ENCODE measurements around the gene METTL18.

DNA sequence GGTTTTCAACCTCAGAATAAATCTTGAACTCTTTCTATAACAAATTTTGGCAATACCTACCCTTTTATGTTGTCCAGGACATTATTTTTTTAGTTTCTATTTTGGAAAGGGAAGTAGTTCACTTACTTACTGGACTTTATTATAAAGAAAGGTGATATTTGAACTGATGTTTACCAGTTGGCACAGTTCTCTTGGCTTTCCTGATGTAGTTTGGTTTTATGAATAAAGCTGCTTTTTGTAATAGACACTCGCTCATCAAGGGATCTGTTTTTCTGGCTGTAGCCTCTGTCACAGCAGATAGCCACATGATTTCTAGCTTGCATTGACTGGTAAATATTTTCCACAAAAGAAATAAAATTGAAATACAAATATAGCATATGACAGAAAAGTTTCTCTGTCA is 40.9 kb upstream of the METTL18 start:
- TF ChIP-seq CTCF (IDR thresholded peaks at IDR 0.05), result no peak
- TF ChIP-seq EZH2 (IDR thresholded peaks at IDR 0.05), result no peak
- no peak for TF ChIP-seq EZH2phosphoT487 (IDR thresholded peaks at IDR 0.05)
